HepG2 (cell line): ENCODE results near the gene LINC00237. TPM values are rescaled to one million over a fixed set of nuclear protein-coding genes. Genes with fewer than 3 reads are reported as not detected.

Source experiments
- CREB3 ChIP-seq: sonication (generic); formaldehyde crosslinking; IDR thresholded peaks from 2 replicates; pipeline ENCODE4 v1.5.0; 2020; ENCODE audit warnings: missing genetic modification reagents
- ETV5 ChIP-seq: IDR thresholded peaks from 2 replicates; pipeline ENCODE4 v1.6.1; 2018; ENCODE audit warnings: missing biosample characterization, missing genetic modification reagents, inconsistent platforms, borderline replicate concordance
- GMEB1 ChIP-seq: sonication (generic); formaldehyde crosslinking; IDR thresholded peaks from 2 replicates; pipeline ENCODE4 v1.5.1; 2020; ENCODE audit warnings: missing genetic modification reagents, mild to moderate bottlenecking, borderline replicate concordance
- GZF1 ChIP-seq: sonication (generic); formaldehyde crosslinking; IDR thresholded peaks from 2 replicates; pipeline ENCODE4 v1.5.1; 2020; ENCODE audit warnings: mild to moderate bottlenecking, missing genetic modification reagents
- HOXA3 ChIP-seq: sonication (generic); formaldehyde crosslinking; IDR thresholded peaks from 2 replicates; pipeline ENCODE4 v1.5.0; 2020; ENCODE audit warnings: missing genetic modification reagents
- MATR3 ChIP-seq: sonication (generic); formaldehyde crosslinking; IDR thresholded peaks from 2 replicates; pipeline ENCODE4 v1.4.0; 2020; ENCODE audit warnings: missing genetic modification reagents
- PLSCR1 ChIP-seq: sonication (generic); formaldehyde crosslinking; IDR thresholded peaks from 2 replicates; pipeline ENCODE4 v1.5.0; 2020; ENCODE audit warnings: missing genetic modification reagents, mild to moderate bottlenecking, borderline replicate concordance
- PPARG ChIP-seq: conservative IDR thresholded peaks from 2 replicates; pipeline ENCODE4 v1.6.1; 2016; ENCODE audit warnings: missing biosample characterization, missing genetic modification reagents
- SNAPC5 ChIP-seq: sonication (generic); formaldehyde crosslinking; IDR thresholded peaks from 2 replicates; pipeline ENCODE4 v1.8.1; 2023; ENCODE audit warnings: mild to moderate bottlenecking, missing genetic modification reagents, borderline replicate concordance
- STAG1 ChIP-seq: sonication (generic); formaldehyde crosslinking; IDR thresholded peaks from 2 replicates; pipeline ENCODE4 v1.4.0; 2020; ENCODE audit warnings: missing genetic modification reagents
- TARDBP ChIP-seq: sonication (generic); formaldehyde crosslinking; IDR thresholded peaks from 2 replicates; pipeline ENCODE4 v1.8.0; 2022; ENCODE audit warnings: mild to moderate bottlenecking, missing genetic modification reagents
- THAP11 ChIP-seq: IDR thresholded peaks from 2 replicates; pipeline ENCODE4 v1.6.1; 2016; ENCODE audit warnings: missing biosample characterization, missing genetic modification reagents
- ZHX1 ChIP-seq: sonication (generic); formaldehyde crosslinking; IDR thresholded peaks from 2 replicates; pipeline ENCODE4 v1.8.1; 2022; ENCODE audit warnings: low read depth, mild to moderate bottlenecking, missing genetic modification reagents
- ZNF235 ChIP-seq: sonication (generic); formaldehyde crosslinking; IDR thresholded peaks from 2 replicates; pipeline ENCODE4 v1.8.1; 2023; ENCODE audit warnings: mild to moderate bottlenecking, missing genetic modification reagents, borderline replicate concordance
- ZNF616 ChIP-seq: sonication (generic); formaldehyde crosslinking; IDR thresholded peaks from 2 replicates; pipeline ENCODE4 v1.5.0; 2020; ENCODE audit warnings: low read depth, mild to moderate bottlenecking, missing genetic modification reagents
- ZNF816 ChIP-seq: sonication (generic); formaldehyde crosslinking; IDR thresholded peaks from 2 replicates; pipeline ENCODE4 v1.8.0; 2022; ENCODE audit warnings: missing genetic modification reagents, mild to moderate bottlenecking, borderline replicate concordance
- ZXDC ChIP-seq: sonication (generic); formaldehyde crosslinking; IDR thresholded peaks from 2 replicates; pipeline ENCODE4 v1.5.0; 2020; ENCODE audit warnings: mild to moderate bottlenecking, missing genetic modification reagents
- polyA plus RNA-seq, 8 experiments: library from polyadenylated mRNA; depleted of rRNA in 3 of 8; stranded (reverse) in 7 of 8; unstranded in 1 of 8; fragments of >200 nt; fragmentation: Illumina TruSeq in 4 of 8; extraction: Trizol in 4 of 8; gene quantifications; 2 replicates each; pipeline versions ENCODE4 v1.2.1 to v1.2.3, GENCODE V29; 2011 to 2016; ENCODE audit warnings: low read depth in 4 of 8, missing spikeins in 1 of 8, mixed read lengths in 1 of 8; ENCODE audit not compliant: insufficient read depth in 1 of 8
- total RNA-seq, 5 experiments: library from RNA; depleted of rRNA; stranded (reverse); fragments of >200 nt; fragmentation: Illumina TruSeq; extraction: Trizol; gene quantifications; 2 replicates each; pipeline ENCODE4 v1.2.3, GENCODE V29; 2016; ENCODE audit warnings: low read depth in 1 of 5

LINC00237 gene
- total and polyA plus RNA-seq, 2 of the 13 experiments (the other 11 are each of a cell fraction or from before 2014, with no cell fraction given), result not detected

GRCh38 chr20:21139881-21140566 is 33.9 kb upstream of the LINC00237 start (continued):
- no peak for TF ChIP-seq ZHX1 (CRISPR knock-in tag)
- no peak for TF ChIP-seq GZF1
- no peak for TF ChIP-seq ZNF235 (CRISPR knock-in tag)
- peak; percentile 41; the same call in 1 of the 2 replicates for TF ChIP-seq THAP11 (CRISPR knock-in tag)
- no peak for TF ChIP-seq CREB3 (CRISPR knock-in tag)
- no peak for TF ChIP-seq ZNF816 (CRISPR knock-in tag)
- no peak for TF ChIP-seq PPARG (CRISPR knock-in tag)
- peak; percentile 47; the same call in 1 of the 2 replicates for TF ChIP-seq TARDBP (CRISPR knock-in tag)
- TF ChIP-seq STAG1 (CRISPR knock-in tag), result no peak
- TF ChIP-seq SNAPC5, result no peak
- peak; percentile 72; the same call in 1 of the 2 replicates for TF ChIP-seq ETV5 (CRISPR knock-in tag)
- no peak for TF ChIP-seq PLSCR1
- no peak for TF ChIP-seq GMEB1 (CRISPR knock-in tag)
- no peak for TF ChIP-seq ZNF616 (CRISPR knock-in tag)
- no peak for TF ChIP-seq MATR3 (CRISPR knock-in tag)
- TF ChIP-seq HOXA3, result peak; percentile 77
- TF ChIP-seq ZXDC (CRISPR knock-in tag), result no peak
